Mesenchymal stem cell (in vitro differentiated cells and primary cell): ENCODE measurements around the gene CTXN3.

Experiments
- DNase-seq: peaks from one replicate; pipeline ENCODE4 v3.0.0-alpha.2; 2013
- H2AFZ ChIP-seq: one replicate; pipeline ENCODE4 v1.6.1; 2013; ENCODE audit warnings: low read depth, mild to moderate bottlenecking, control low read depth, inconsistent platforms, low read length, moderate library complexity
- H2AK5ac ChIP-seq: 2 replicates; pipeline ENCODE4 v1.6.1; 2013; ENCODE audit warnings: low read length, moderate library complexity, mild to moderate bottlenecking, inconsistent platforms; ENCODE audit not compliant: severe bottlenecking
- H2BK120ac ChIP-seq: one replicate; pipeline ENCODE4 v1.6.1; 2013; ENCODE audit warnings: low read depth, mild to moderate bottlenecking, inconsistent platforms, low read length, moderate library complexity
- H2BK12ac ChIP-seq, 2 experiments: one replicate each; pipeline ENCODE4 v1.6.1; 2013; ENCODE audit warnings: inconsistent platforms in 2 of 2, low read length in 2 of 2, mild to moderate bottlenecking in 2 of 2, moderate library complexity in 2 of 2, control low read depth in 1 of 2
- H2BK15ac ChIP-seq: one replicate; pipeline ENCODE4 v1.6.1; 2013; ENCODE audit warnings: mild to moderate bottlenecking, low read depth, inconsistent platforms; ENCODE audit not compliant: poor library complexity, severe bottlenecking
- H2BK5ac ChIP-seq: 2 replicates; pipeline ENCODE4 v1.6.1; 2013; ENCODE audit warnings: low read depth, mild to moderate bottlenecking, low read length, control low read depth, inconsistent platforms; ENCODE audit not compliant: poor library complexity, severe bottlenecking
- H3K14ac ChIP-seq, 2 experiments: one replicate each; pipeline ENCODE4 v1.6.1; 2013; ENCODE audit warnings: inconsistent platforms in 2 of 2, low read length in 2 of 2, control low read depth in 1 of 2, mild to moderate bottlenecking in 1 of 2, moderate library complexity in 1 of 2
- H3K18ac ChIP-seq, 2 experiments: one replicate each; pipeline ENCODE4 v1.6.1; 2013; ENCODE audit warnings: inconsistent platforms in 2 of 2, low read length in 2 of 2, control low read depth in 1 of 2, low read depth in 1 of 2, mild to moderate bottlenecking in 1 of 2
- H3K23ac ChIP-seq, 2 experiments: one replicate each; pipeline ENCODE4 v1.6.1; 2013; ENCODE audit warnings: inconsistent platforms in 2 of 2, low read length in 2 of 2, mild to moderate bottlenecking in 2 of 2, moderate library complexity in 2 of 2, control low read depth in 1 of 2
- H3K27ac ChIP-seq: 2 replicates; pipeline ENCODE4 v1.5.1; 2013; ENCODE audit warnings: mild to moderate bottlenecking, moderate library complexity, low read length, control low read depth, inconsistent platforms; ENCODE audit not compliant: poor library complexity, severe bottlenecking
- H3K27me3 ChIP-seq, 2 experiments: 2 replicates each; pipeline versions ENCODE4 v1.6.1 to v1.7.0; 2013; ENCODE audit warnings: low read length in 2 of 2, mild to moderate bottlenecking in 2 of 2, moderate library complexity in 2 of 2, control low read depth in 1 of 2, inconsistent platforms in 1 of 2; ENCODE audit not compliant: control insufficient read depth in 1 of 2, insufficient read depth in 1 of 2
- H3K36me3 ChIP-seq, 2 experiments: 2 replicates each; pipeline versions ENCODE4 v1.6.1 to v1.7.0; 2013; ENCODE audit warnings: low read length in 2 of 2, control low read depth in 1 of 2, inconsistent platforms in 1 of 2, low read depth in 1 of 2, mild to moderate bottlenecking in 1 of 2; ENCODE audit not compliant: insufficient read depth in 2 of 2, control insufficient read depth in 1 of 2
- H3K4ac ChIP-seq, 2 experiments: one replicate each; pipeline ENCODE4 v1.6.1; 2013; ENCODE audit warnings: inconsistent platforms in 2 of 2, low read length in 2 of 2, mild to moderate bottlenecking in 2 of 2, moderate library complexity in 2 of 2, control low read depth in 1 of 2, low read depth in 1 of 2
- H3K4me1 ChIP-seq: 2 replicates; pipeline ENCODE4 v1.6.1; 2013; ENCODE audit warnings: low read depth, low read length, control low read depth; ENCODE audit not compliant: control insufficient read depth, insufficient read depth
- H3K4me2 ChIP-seq: 2 replicates; pipeline ENCODE4 v1.6.1; 2013; ENCODE audit warnings: low read length, mild to moderate bottlenecking, inconsistent platforms; ENCODE audit not compliant: poor library complexity, severe bottlenecking
- H3K4me3 ChIP-seq, 2 experiments: 2 replicates each; pipeline versions ENCODE4 v1.5.1 to v1.7.0; 2013; ENCODE audit warnings: low read length in 2 of 2, mild to moderate bottlenecking in 2 of 2, control low read depth in 1 of 2, low read depth in 1 of 2; ENCODE audit not compliant: insufficient read depth in 1 of 2
- H3K79me1 ChIP-seq: replicated peaks from 2 replicates; pipeline ENCODE4 v1.6.1; 2013; ENCODE audit warnings: mild to moderate bottlenecking, control low read depth, low read length, inconsistent platforms; ENCODE audit not compliant: poor library complexity, severe bottlenecking
- H3K9ac ChIP-seq: 2 replicates; pipeline ENCODE4 v1.7.0; 2013; ENCODE audit warnings: mild to moderate bottlenecking, low read length, moderate library complexity
- H3K9me3 ChIP-seq: 2 replicates; pipeline ENCODE4 v1.7.0; 2013; ENCODE audit warnings: mild to moderate bottlenecking, low read length; ENCODE audit not compliant: control insufficient read depth
- H4K8ac ChIP-seq: one replicate; pipeline ENCODE4 v1.6.1; 2013; ENCODE audit warnings: inconsistent platforms, mild to moderate bottlenecking, low read length, moderate library complexity
- H4K91ac ChIP-seq: one replicate; pipeline ENCODE4 v1.6.1; 2013; ENCODE audit warnings: mild to moderate bottlenecking, low read length, inconsistent platforms
- WGBS: methylation state at CpG from one replicate; pipeline ENCODE4 v1.1.7; 2013; ENCODE audit warnings: mixed read lengths; 5-methylcytosine and 5-hydroxymethylcytosine counted together

The CTXN3 gene

GRCh38 chr5:127650022-127650421 lies 1.1 kb downstream of the CTXN3 start:
- H3K27me3 ChIP-seq: no peaks in the 10 kb centered on the region
- peak overlapping the region in 1 of 2 experiments; percentile 57 for H3K18ac ChIP-seq
- H3K4me2 ChIP-seq: no peak overlapping the region
- no peaks in the 10 kb centered on the region for H3K36me3 ChIP-seq
- no peak overlapping the region for H2AK5ac ChIP-seq
- no peak overlapping the region for H3K9ac ChIP-seq
- H3K23ac ChIP-seq: no peak overlapping the region
- H3K14ac ChIP-seq: no peak overlapping the region
- no peak overlapping the region for H2BK15ac ChIP-seq
- H2AFZ ChIP-seq: peak overlapping the region; percentile 6
- peak overlapping the region; percentile 35 to 65 for H3K4ac ChIP-seq
- peak; percentile 50 for DNase-seq
- H2BK5ac ChIP-seq: no peak overlapping the region
- H3K4me3 ChIP-seq: no peak overlapping the region
- peak overlapping the region; percentile 9 for H4K8ac ChIP-seq
- no peak overlapping the region for H3K27ac ChIP-seq
- peaks cover 1% of the 10 kb centered on the region for H3K4me1 ChIP-seq
- H4K91ac ChIP-seq: no peak overlapping the region
- WGBS: 8% methylated on average over 1 of the region's 2 CpGs
- no peaks in the 10 kb centered on the region for H3K9me3 ChIP-seq
- H3K79me1 ChIP-seq: no peaks in the 10 kb centered on the region
- peak overlapping the region in 1 of 2 experiments; percentile 23 for H2BK12ac ChIP-seq
- H2BK120ac ChIP-seq: no peak overlapping the region

- peak; percentile 76 for DNase-seq
- Histone ChIP-seq H3K79me1 (no peaks in the 10 kb centered on the region), H3K18ac (no peak overlapping the region), H3K27me3 (no peaks in the 10 kb centered on the region), H3K36me3 (no peaks in the 10 kb centered on the region), H2BK120ac (no peak overlapping the region), H3K9ac (no peak overlapping the region), H3K27ac (no peak overlapping the region), H2AFZ (no peak overlapping the region), H3K4me2 (no peak overlapping the region), H4K91ac (no peak overlapping the region), H2BK15ac (no peak overlapping the region), H3K4me3 (no peak overlapping the region), H3K23ac (no peak overlapping the region), H2BK5ac (no peak overlapping the region), H3K9me3 (no peaks in the 10 kb centered on the region), H3K4me1 (peaks cover 1% of the 10 kb centered on the region), H3K14ac (no peak overlapping the region), H2BK12ac (no peak overlapping the region), H4K8ac (no peak overlapping the region), H3K4ac (no peak overlapping the region), H2AK5ac (no peak overlapping the region)
- WGBS: 3% methylated on average over 1 of the region's 1 CpG
Observed at GRCh38 chr5:127650649-127651048, 1.8 kb downstream of the CTXN3 start.

- Histone ChIP-seq H3K9me3 (no peaks in the 10 kb centered on the region), H3K79me1 (no peaks in the 10 kb centered on the region), H3K27ac (no peak overlapping the region), H3K18ac (no peak overlapping the region), H4K8ac (no peak overlapping the region), H3K4me1 (peaks cover 1% of the 10 kb centered on the region), H3K4me3 (no peak overlapping the region), H3K23ac (no peak overlapping the region), H3K27me3 (peaks cover 0 to 3% of the 10 kb centered on the region in 2 experiments), H2BK120ac (no peak overlapping the region), H3K36me3 (no peaks in the 10 kb centered on the region), H4K91ac (no peak overlapping the region), H2AK5ac (no peak overlapping the region), H2BK5ac (no peak overlapping the region), H2AFZ (no peak overlapping the region), H3K14ac (no peak overlapping the region), H2BK12ac (no peak overlapping the region), H3K9ac (no peak overlapping the region), H2BK15ac (no peak overlapping the region), H3K4ac (no peak overlapping the region), H3K4me2 (no peak overlapping the region)
- no peak for DNase-seq
- WGBS: 92% methylated on average over 6 of the region's 7 CpGs
Observed at GRCh38 chr5:127652952-127653611, 4.2 kb downstream of the CTXN3 start.

GRCh38 chr5:127656825-127657224 lies 7.9 kb downstream of the CTXN3 start:
- Histone ChIP-seq H3K18ac (no peak overlapping the region), H3K27me3 (peaks cover 0 to 3% of the 10 kb centered on the region in 2 experiments), H2BK12ac (no peak overlapping the region), H2BK5ac (no peak overlapping the region), H3K4ac (no peak overlapping the region), H4K91ac (no peak overlapping the region), H2AK5ac (no peak overlapping the region), H3K4me1 (no peaks in the 10 kb centered on the region), H2BK15ac (no peak overlapping the region), H3K23ac (no peak overlapping the region), H2BK120ac (no peak overlapping the region), H3K27ac (no peak overlapping the region), H3K14ac (no peak overlapping the region), H3K79me1 (no peaks in the 10 kb centered on the region), H3K9ac (no peak overlapping the region), H3K36me3 (no peaks in the 10 kb centered on the region), H3K4me3 (no peak overlapping the region), H3K9me3 (no peaks in the 10 kb centered on the region), H4K8ac (no peak overlapping the region), H3K4me2 (no peak overlapping the region), H2AFZ (no peak overlapping the region)
- 81% methylated on average over 6 of the region's 6 CpGs for WGBS
- no peak for DNase-seq
